ENCODE results near the gene LHFPL3.

- TF ChIP-seq CTCF (IDR thresholded peaks at IDR 0.05; ENCODE audit: insufficient read depth, low read length): no peak
- TF ChIP-seq POLR2AphosphoS5 (IDR thresholded peaks at IDR 0.05; ENCODE audit: low read depth): no peak
- TF ChIP-seq REST (IDR thresholded peaks at IDR 0.05; ENCODE audit: insufficient replicate concordance, low read depth): no peak
Measured at GRCh38 chr7:104903846-104904245, 575.4 kb downstream of the LHFPL3 start.
